K562 (cell line): Measurements from ENCODE around the gene TSPYL4. TPM values are rescaled to one million over a fixed set of nuclear protein-coding genes. Genes with fewer than 3 reads are reported as not detected.

Source experiments
- ATAC-seq: fragments of 200-7000 bp; cut with Tn5 transposase; 3 replicates; pipeline ENCODE4 v1.9.1; 2020; ENCODE audit warnings: moderate library complexity
- BruUV-seq: library from RNA; stranded (reverse); fragments of 400-500 nt; replicated peaks from 2 replicates; lab custom pipeline; 2021; lab: Mats Ljungman, UMichigan
- CTCF ChIA-PET: fragments of 300-600 bp; formaldehyde crosslinking; extraction: SDS; loops from one replicate; lab custom pipeline; 2021; ENCODE audit warnings: low intra/inter-chr PET ratio; lab: Yijun Ruan, JAX
- POLR2A ChIA-PET: fragments of 300-600, 350-650 bp; sonication (Branson Sonifier 250); formaldehyde crosslinking; extraction: SDS; loops from one replicate; lab custom pipeline; 2021; ENCODE audit warnings: antibody characterized with exemption, inconsistent platforms; lab: Yijun Ruan, JAX
- DNase-seq, 4 experiments: peaks; one replicate each; pipeline versions ENCODE4 v3.0.0 to v3.0.0-alpha.2; 2011 to 2018; ENCODE audit warnings: low spot score in 3 of 4, mixed read lengths in 3 of 4; ENCODE audit errors: extremely low read depth in 1 of 4
- FAIRE-seq: peaks from 2 replicates; lab custom pipeline; 2011; peaks lifted over from hg19 to GRCh38; lab: Jason Lieb, UNC
- H2AFZ ChIP-seq: 2 replicates; pipeline ENCODE4 v1.6.0; 2011; ENCODE audit warnings: low read depth, low read length, control low read depth, inconsistent platforms
- H3K27ac ChIP-seq: fragments of 200-600 bp; 3 replicates; pipeline ENCODE4 v1.8.0; 2011; ENCODE audit warnings: low read depth, mild to moderate bottlenecking, control low read depth, inconsistent platforms, low read length, moderate library complexity, mixed read lengths; ENCODE audit errors: extremely low read depth
- H3K27me3 ChIP-seq, 2 experiments: fragments of 300-600 bp in 1 of 2; 2 replicates in 1 of 2; 3 replicates in 1 of 2; pipeline versions ENCODE4 v1.6.0 to v1.8.0; 2011; ENCODE audit warnings: inconsistent platforms in 2 of 2, low read length in 2 of 2, mild to moderate bottlenecking in 1 of 2, mixed read lengths in 1 of 2, moderate library complexity in 1 of 2; ENCODE audit not compliant: control insufficient read depth in 2 of 2, insufficient read depth in 2 of 2
- H3K36me3 ChIP-seq: fragments of 300-600 bp; 3 replicates; pipeline ENCODE4 v1.8.0; 2011; ENCODE audit warnings: mild to moderate bottlenecking, low read length, inconsistent platforms; ENCODE audit not compliant: control insufficient read depth, insufficient read depth
- H3K4me1 ChIP-seq, 2 experiments: fragments of 200-600 bp in 1 of 2; replicated peaks in 1 of 2; 2 replicates in 1 of 2; 3 replicates in 1 of 2; pipeline versions ENCODE4 v1.5.1 to v1.8.0; 2011; ENCODE audit warnings: inconsistent platforms in 2 of 2, low read length in 2 of 2, mild to moderate bottlenecking in 1 of 2, mixed read lengths in 1 of 2, moderate library complexity in 1 of 2; ENCODE audit not compliant: control insufficient read depth in 2 of 2, insufficient read depth in 2 of 2
- H3K4me2 ChIP-seq: 2 replicates; pipeline ENCODE4 v1.6.1; 2011; ENCODE audit warnings: low read length, control low read depth, inconsistent platforms, mixed read lengths; ENCODE audit not compliant: insufficient read depth
- H3K4me3 ChIP-seq: fragments of 200-600 bp; sonication (generic), shearing (Covaris generic); 2 replicates; pipeline ENCODE4 v1.5.1; 2016; ENCODE audit warnings: control low read depth, inconsistent platforms
- H3K79me2 ChIP-seq: fragments of 200-600 bp; 3 replicates; pipeline ENCODE4 v1.8.0; 2011; ENCODE audit warnings: low read length, inconsistent platforms; ENCODE audit not compliant: control insufficient read depth, insufficient read depth
- H3K9ac ChIP-seq, 2 experiments: 2 replicates each; pipeline versions ENCODE4 v1.6.0 to v1.6.1; 2011; ENCODE audit warnings: low read depth in 2 of 2, low read length in 2 of 2, control low read depth in 1 of 2, inconsistent platforms in 1 of 2, mild to moderate bottlenecking in 1 of 2, mixed read lengths in 1 of 2; ENCODE audit not compliant: insufficient read depth in 1 of 2
- H3K9me1 ChIP-seq: one replicate; pipeline ENCODE4 v1.6.0; 2011; ENCODE audit warnings: inconsistent platforms, mild to moderate bottlenecking, low read length, moderate library complexity; ENCODE audit not compliant: control insufficient read depth, insufficient read depth
- H3K9me3 ChIP-seq: replicated peaks from 2 replicates; pipeline ENCODE4 v1.5.1; 2011; ENCODE audit warnings: low read depth, low read length, inconsistent platforms; ENCODE audit not compliant: control insufficient read depth, insufficient read depth
- H4K20me1 ChIP-seq: replicated peaks from 2 replicates; pipeline ENCODE4 v1.6.1; 2011; ENCODE audit warnings: low read length, inconsistent platforms, mixed read lengths; ENCODE audit not compliant: control insufficient read depth, insufficient read depth
- ELF2 ChIP-seq: fragments of 250-450 bp; sonication (Bioruptor Pico); IDR thresholded peaks from 2 replicates; pipeline ENCODE4 v1.5.0; 2021; ENCODE audit warnings: mild to moderate bottlenecking
- KDM1A ChIP-seq, 2 experiments: fragments of 450-650 bp; IDR thresholded peaks; 2 replicates each; pipeline ENCODE4 v1.6.1; 2016; ENCODE audit warnings: mild to moderate bottlenecking in 2 of 2
- RBM15 ChIP-seq: fragments of 200-400 bp; formaldehyde crosslinking; IDR thresholded peaks from 2 replicates; pipeline ENCODE4 v1.6.1; 2018; ENCODE audit warnings: mild to moderate bottlenecking, low read length, moderate library complexity; ENCODE audit not compliant: insufficient read depth
- SPI1 ChIP-seq: IDR thresholded peaks from 2 replicates; pipeline ENCODE4 v1.6.1; 2011; ENCODE audit warnings: low read depth, low read length, control low read depth, borderline replicate concordance
- ZZZ3 ChIP-seq: fragments of 450-650 bp; IDR thresholded peaks from 2 replicates; pipeline ENCODE4 v1.6.1; 2016; ENCODE audit warnings: antibody characterized with exemption, mild to moderate bottlenecking, moderate library complexity
- WGBS: fragments of 100-300 bp; shearing (Covaris generic); methylation state at CpG from one replicate; pipeline ENCODE4 v1.1.6; 2016; ENCODE audit warnings: low coverage, mixed read lengths; ENCODE audit not compliant: insufficient coverage; ENCODE audit errors: missing lambda C conversion rate; 5-methylcytosine and 5-hydroxymethylcytosine counted together
- in situ Hi-C: fragments of 300-500 bp; cut with MboI; formaldehyde crosslinking; loops from 4 replicates; pipeline ENCODE4 v1.15.0; 2018; ENCODE audit warnings: inconsistent platforms, mixed read lengths
- intact Hi-C: fragments of 100-400 bp; cut with micrococcal nuclease; formaldehyde crosslinking; loops from 2 replicates; pipeline ENCODE4 v1.14.2; 2022
- polyA plus RNA-seq, 8 experiments: library from polyadenylated mRNA; depleted of rRNA in 4 of 8; stranded (reverse) in 5 of 8; unstranded in 3 of 8; fragments of >200 nt; fragmentation: Nextera tagmentation in 2 of 8; fragmentation: Illumina TruSeq in 1 of 8; extraction: Ambion mirVana in 2 of 8; extraction: Trizol in 1 of 8; gene quantifications; 2 replicates each; pipeline versions ENCODE4 v1.2.1 to v1.2.3, GENCODE V29; 2011 to 2014; ENCODE audit warnings: inconsistent platforms in 1 of 8, missing spikeins in 1 of 8
- total RNA-seq, 7 experiments: library from RNA; depleted of rRNA in 6 of 7; stranded (reverse); fragments of >200 nt in 6 of 7; fragmentation: Illumina TruSeq in 2 of 7; extraction: Trizol in 2 of 7; gene quantifications; 2 replicates each; pipeline versions ENCODE4 v1.2.1 to v1.2.3, GENCODE V29; 2011 to 2021; ENCODE audit warnings: low replicate concordance in 1 of 7

Gene TSPYL4
- total and polyA plus RNA-seq, 9 of the 15 experiments (the other 6 are each of a cell fraction or from before 2014, with no cell fraction given) = 0.69 to 18.0 (median 9.1) TPM

DNA sequence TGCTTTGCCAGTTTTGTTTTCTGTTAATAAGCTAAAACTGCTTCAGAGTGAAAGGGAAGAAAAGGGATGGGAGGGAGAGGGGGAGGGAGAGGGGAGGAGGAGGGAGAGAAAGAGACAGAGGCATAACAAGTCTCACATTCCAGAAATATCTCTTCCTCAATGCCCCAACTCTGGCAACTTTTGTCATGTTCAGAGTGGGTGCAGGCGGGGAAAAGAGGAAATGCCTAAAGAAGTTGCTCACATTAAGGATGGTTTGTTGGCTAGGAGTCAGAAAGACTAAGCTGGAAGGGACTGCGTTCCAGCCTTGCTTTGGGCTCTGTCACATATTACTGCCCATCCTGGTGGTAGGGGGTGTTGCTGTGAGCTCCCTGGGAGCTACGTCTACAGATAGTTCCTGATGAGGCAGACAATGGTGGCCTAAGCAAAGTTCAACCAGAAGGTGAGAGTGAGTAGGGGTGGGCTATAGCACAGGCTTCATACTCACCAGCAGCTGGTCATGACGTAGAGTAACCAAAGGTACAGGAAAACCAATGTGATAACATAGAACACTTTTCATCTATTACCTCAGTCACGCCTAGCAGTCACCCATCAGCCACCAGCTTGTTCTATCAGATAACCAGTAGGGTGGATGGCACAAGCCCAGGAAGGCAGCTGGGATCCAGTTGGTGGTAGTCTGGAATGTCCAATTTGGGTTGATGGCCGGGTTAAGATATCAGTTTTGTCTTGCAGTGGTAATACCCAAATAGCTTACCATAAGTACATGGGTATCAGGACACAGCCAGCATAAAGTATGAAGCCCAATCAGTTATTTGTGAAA is 2.1 kb downstream of the TSPYL4 start:
- BruUV-seq = no TSS peak
- peaks cover 6 to 14% of the 10 kb centered on the region in 2 experiments; a peak in 3 of 5 replicates for H3K4me1 ChIP-seq
- H3K79me2 ChIP-seq = peaks cover 47% of the 10 kb centered on the region
- peaks cover 2% of the 10 kb centered on the region; the same call in 1 of the 3 replicates for H3K36me3 ChIP-seq
- ATAC-seq (no peak), DNase-seq (peak in 1 of 4 experiments; percentile 10), FAIRE-seq (no peak)
- H3K4me2 ChIP-seq = peak overlapping the region; percentile 85
- in situ Hi-C loops (no loop called here), intact Hi-C loops (no loop called here)
- TF ChIP-seq ZZZ3 = no peak
- peak; percentile 78 for TF ChIP-seq SPI1
- no peak for TF ChIP-seq ELF2 (CRISPR knock-in tag)
- TF ChIP-seq RBM15 = no peak
- TF ChIP-seq KDM1A (IDR thresholded peaks at IDR 0.05) = no peak
- peak overlapping the region; percentile 7; the same call in 1 of the 2 replicates for H3K4me3 ChIP-seq
- no peaks in the 10 kb centered on the region for H3K27me3 ChIP-seq
- CTCF ChIA-PET = no interaction called here
- 46% methylated on average over 6 of the region's 6 CpGs for WGBS
- no peak overlapping the region for H3K27ac ChIP-seq
- H3K9ac ChIP-seq = no peak overlapping the region; a peak in 1 of 4 replicates
- no peaks in the 10 kb centered on the region for H3K9me1 ChIP-seq
- no peaks in the 10 kb centered on the region for H3K9me3 ChIP-seq
- peaks cover 4% of the 10 kb centered on the region; the same call in 1 of the 2 replicates for H4K20me1 ChIP-seq
- POLR2A ChIA-PET = interaction anchor here (0.9 to 1.4 kb wide), 3 partner anchors 28 to 213 kb away, joined by 3 to 4 read pairs (median 3); partner anchors contain the start of gene TSPYL1
- H2AFZ ChIP-seq = no peak overlapping the region
